ENCODE data around the gene UBE2B.

UBE2B gene

GRCh38 chr5:134436523-134437339 lies 65.4 kb downstream of the UBE2B start:
- H3K9ac ChIP-seq (ENCODE audit: low read length) = no peak overlapping the region
- peaks cover 5% of the 10 kb centered on the region; the same call in 1 of the 2 replicates for H3K27me3 ChIP-seq (ENCODE audit: insufficient read depth, low read length)
- H3K27ac ChIP-seq (ENCODE audit: low read depth, low read length, poor library complexity, severe bottlenecking) = no peak overlapping the region
- no peaks in the 10 kb centered on the region for H3K9me2 ChIP-seq (ENCODE audit: low read depth, low read length)
- no peak overlapping the region for H3K4me3 ChIP-seq (ENCODE audit: low read depth, low read length, poor library complexity, severe bottlenecking)
- no peaks in the 10 kb centered on the region for H3K9me3 ChIP-seq (ENCODE audit: low read length)
- peaks cover 9% of the 10 kb centered on the region for H3K4me1 ChIP-seq (ENCODE audit: insufficient read depth, low read length, severe bottlenecking)
- no peaks in the 10 kb centered on the region for H3K36me3 ChIP-seq (ENCODE audit: insufficient read depth, low read length)
- H4K20me1 ChIP-seq (ENCODE audit: insufficient read depth, low read length) = no peaks in the 10 kb centered on the region
- no peaks in the 10 kb centered on the region for H3K79me2 ChIP-seq (ENCODE audit: insufficient read depth, low read length)
- no peak overlapping the region; the same call in 1 of the 2 replicates for H3K4me2 ChIP-seq (ENCODE audit: low read length)
- H2AFZ ChIP-seq (ENCODE audit: low read length) = no peak overlapping the region
- TF ChIP-seq EZH2 (IDR thresholded peaks at IDR 0.05; ENCODE audit: borderline replicate concordance, low read length) = no peak
- TF ChIP-seq, protein P1, sequence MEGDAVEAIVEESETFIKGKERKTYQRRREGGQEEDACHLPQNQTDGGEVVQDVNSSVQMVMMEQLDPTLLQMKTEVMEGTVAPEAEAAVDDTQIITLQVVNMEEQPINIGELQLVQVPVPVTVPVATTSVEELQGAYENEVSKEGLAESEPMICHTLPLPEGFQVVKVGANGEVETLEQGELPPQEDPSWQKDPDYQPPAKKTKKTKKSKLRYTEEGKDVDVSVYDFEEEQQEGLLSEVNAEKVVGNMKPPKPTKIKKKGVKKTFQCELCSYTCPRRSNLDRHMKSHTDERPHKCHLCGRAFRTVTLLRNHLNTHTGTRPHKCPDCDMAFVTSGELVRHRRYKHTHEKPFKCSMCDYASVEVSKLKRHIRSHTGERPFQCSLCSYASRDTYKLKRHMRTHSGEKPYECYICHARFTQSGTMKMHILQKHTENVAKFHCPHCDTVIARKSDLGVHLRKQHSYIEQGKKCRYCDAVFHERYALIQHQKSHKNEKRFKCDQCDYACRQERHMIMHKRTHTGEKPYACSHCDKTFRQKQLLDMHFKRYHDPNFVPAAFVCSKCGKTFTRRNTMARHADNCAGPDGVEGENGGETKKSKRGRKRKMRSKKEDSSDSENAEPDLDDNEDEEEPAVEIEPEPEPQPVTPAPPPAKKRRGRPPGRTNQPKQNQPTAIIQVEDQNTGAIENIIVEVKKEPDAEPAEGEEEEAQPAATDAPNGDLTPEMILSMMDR (IDR thresholded peaks at IDR 0.05; ENCODE audit: low read length) = no peak
- H3F3A ChIP-seq (ENCODE audit: insufficient read depth, low read length) = no peaks in the 10 kb centered on the region

GRCh38 chr5:134437340-134437846 lies 66.0 kb downstream of the UBE2B start:
- Histone ChIP-seq H3K9me2 (ENCODE audit: low read depth, low read length) (no peaks in the 10 kb centered on the region), H3K9me3 (ENCODE audit: low read length) (no peaks in the 10 kb centered on the region), H3K4me2 (ENCODE audit: low read length) (no peak overlapping the region), H3K4me1 (ENCODE audit: insufficient read depth, low read length, severe bottlenecking) (peaks cover 9% of the 10 kb centered on the region), H3K27ac (ENCODE audit: low read depth, low read length, poor library complexity, severe bottlenecking) (no peak overlapping the region), H3K27me3 (ENCODE audit: insufficient read depth, low read length) (peaks cover 5% of the 10 kb centered on the region; the same call in 1 of the 2 replicates), H3F3A (ENCODE audit: insufficient read depth, low read length) (no peaks in the 10 kb centered on the region), H3K36me3 (ENCODE audit: insufficient read depth, low read length) (no peaks in the 10 kb centered on the region), H3K9ac (ENCODE audit: low read length) (no peak overlapping the region), H3K4me3 (ENCODE audit: low read depth, low read length, poor library complexity, severe bottlenecking) (no peak overlapping the region), H4K20me1 (ENCODE audit: insufficient read depth, low read length) (no peaks in the 10 kb centered on the region), H2AFZ (ENCODE audit: low read length) (no peak overlapping the region), H3K79me2 (ENCODE audit: insufficient read depth, low read length) (no peaks in the 10 kb centered on the region)
- TF ChIP-seq EZH2 (IDR thresholded peaks at IDR 0.05; ENCODE audit: borderline replicate concordance, low read length) = no peak

GRCh38 chr5:134437847-134438581 lies 66.6 kb downstream of the UBE2B start:
- H3F3A ChIP-seq (ENCODE audit: insufficient read depth, low read length) = no peaks in the 10 kb centered on the region

More at GRCh38 chr5:134437847-134438581, 66.6 kb downstream of the UBE2B start:
- H3K4me2 ChIP-seq (ENCODE audit: low read length) = no peak overlapping the region
- no peak overlapping the region for H3K9ac ChIP-seq (ENCODE audit: low read length)
- H4K20me1 ChIP-seq (ENCODE audit: insufficient read depth, low read length) = no peaks in the 10 kb centered on the region
- no peaks in the 10 kb centered on the region for H3K9me2 ChIP-seq (ENCODE audit: low read depth, low read length)
- no peak overlapping the region for H3K4me3 ChIP-seq (ENCODE audit: low read depth, low read length, poor library complexity, severe bottlenecking)
- no peak overlapping the region for H2AFZ ChIP-seq (ENCODE audit: low read length)
- no peaks in the 10 kb centered on the region for H3K36me3 ChIP-seq (ENCODE audit: insufficient read depth, low read length)
- no peak for TF ChIP-seq EZH2 (IDR thresholded peaks at IDR 0.05; ENCODE audit: borderline replicate concordance, low read length)
- TF ChIP-seq, protein P1 (IDR thresholded peaks at IDR 0.05; ENCODE audit: low read length) = no peak
- H3K4me1 ChIP-seq (ENCODE audit: insufficient read depth, low read length, severe bottlenecking) = peaks cover 9% of the 10 kb centered on the region
- H3K9me3 ChIP-seq (ENCODE audit: low read length) = no peaks in the 10 kb centered on the region
- H3K79me2 ChIP-seq (ENCODE audit: insufficient read depth, low read length) = no peaks in the 10 kb centered on the region
- no peak overlapping the region for H3K27ac ChIP-seq (ENCODE audit: low read depth, low read length, poor library complexity, severe bottlenecking)
- H3K27me3 ChIP-seq (ENCODE audit: insufficient read depth, low read length) = peaks cover 5% of the 10 kb centered on the region; the same call in 1 of the 2 replicates
